Measurements from ENCODE around the gene LAMP1.
"Not testable (repeated sequence)": the region's sequence is repeated elsewhere in the genome, so short reads cannot be mapped to it uniquely, and the experiment has no call there.

The LAMP1 gene

GRCh38 chr13:113283904-113284303, 13.1 kb upstream of the LAMP1 start:
- H3K27ac Mint-ChIP-seq, result no peak overlapping the region
- peaks cover 1% of the 10 kb centered on the region for H3K36me3 Mint-ChIP-seq
- H3K9me3 Mint-ChIP-seq, result no peaks in the 10 kb centered on the region
- H3K4me1 Mint-ChIP-seq, result no peaks in the 10 kb centered on the region
- no peak overlapping the region for H3K4me3 Mint-ChIP-seq
- H3K27me3 Mint-ChIP-seq, result peaks cover 10% of the 10 kb centered on the region

DNA sequence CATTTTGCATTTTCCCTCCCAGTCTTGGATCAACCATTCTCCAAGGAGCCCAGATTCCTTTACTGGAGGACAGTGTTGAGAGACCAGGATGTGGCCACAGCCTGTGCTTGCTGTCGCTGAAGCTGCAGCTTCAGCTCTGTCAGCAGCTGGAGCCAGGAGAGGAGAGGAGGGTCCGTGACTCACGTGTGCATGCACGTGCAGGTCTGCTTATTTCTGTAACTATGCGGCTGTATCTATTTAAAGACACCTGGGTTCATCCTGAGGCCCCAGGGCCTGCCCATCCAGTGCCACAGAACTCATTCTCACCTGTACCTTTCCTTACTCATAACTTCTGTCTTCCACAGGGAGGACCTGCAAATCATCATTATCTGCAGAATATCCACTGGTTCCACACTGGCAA, 8.2 kb upstream of the LAMP1 start:
- no peak overlapping the region for H3K4me3 Mint-ChIP-seq
- no peak overlapping the region for H3K27ac Mint-ChIP-seq
- peaks cover 9% of the 10 kb centered on the region for H3K4me1 Mint-ChIP-seq
- H3K27me3 Mint-ChIP-seq, result peaks cover 26% of the 10 kb centered on the region
- no peaks in the 10 kb centered on the region for H3K36me3 Mint-ChIP-seq
- no peaks in the 10 kb centered on the region for H3K9me3 Mint-ChIP-seq

DNA sequence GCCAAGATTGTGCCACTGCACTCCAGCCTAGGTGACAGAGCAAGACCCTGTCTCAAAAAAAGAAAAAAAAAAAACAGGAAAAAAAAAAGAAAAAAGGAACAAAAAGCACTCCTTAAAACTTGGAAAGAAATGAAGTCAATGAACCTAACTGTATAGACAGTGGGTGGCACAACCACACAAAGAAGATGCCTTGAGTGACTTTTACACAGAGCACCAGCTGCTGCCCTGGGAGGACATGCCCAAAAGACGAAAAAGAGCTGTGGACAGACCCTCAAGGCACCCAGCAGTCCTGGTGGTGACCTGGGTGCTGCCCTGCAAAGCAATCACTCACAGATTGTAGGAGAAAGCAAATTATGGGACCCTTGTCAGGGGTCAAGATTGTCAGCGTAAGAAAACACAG, 5.9 kb upstream of the LAMP1 start:
- Mint-ChIP-seq H3K27me3 (peaks cover 27% of the 10 kb centered on the region), H3K9me3 (no peaks in the 10 kb centered on the region), H3K4me1 (peaks cover 13% of the 10 kb centered on the region), H3K36me3 (no peaks in the 10 kb centered on the region), H3K27ac (no peak overlapping the region), H3K4me3 (peak overlapping the region; percentile 5)

DNA sequence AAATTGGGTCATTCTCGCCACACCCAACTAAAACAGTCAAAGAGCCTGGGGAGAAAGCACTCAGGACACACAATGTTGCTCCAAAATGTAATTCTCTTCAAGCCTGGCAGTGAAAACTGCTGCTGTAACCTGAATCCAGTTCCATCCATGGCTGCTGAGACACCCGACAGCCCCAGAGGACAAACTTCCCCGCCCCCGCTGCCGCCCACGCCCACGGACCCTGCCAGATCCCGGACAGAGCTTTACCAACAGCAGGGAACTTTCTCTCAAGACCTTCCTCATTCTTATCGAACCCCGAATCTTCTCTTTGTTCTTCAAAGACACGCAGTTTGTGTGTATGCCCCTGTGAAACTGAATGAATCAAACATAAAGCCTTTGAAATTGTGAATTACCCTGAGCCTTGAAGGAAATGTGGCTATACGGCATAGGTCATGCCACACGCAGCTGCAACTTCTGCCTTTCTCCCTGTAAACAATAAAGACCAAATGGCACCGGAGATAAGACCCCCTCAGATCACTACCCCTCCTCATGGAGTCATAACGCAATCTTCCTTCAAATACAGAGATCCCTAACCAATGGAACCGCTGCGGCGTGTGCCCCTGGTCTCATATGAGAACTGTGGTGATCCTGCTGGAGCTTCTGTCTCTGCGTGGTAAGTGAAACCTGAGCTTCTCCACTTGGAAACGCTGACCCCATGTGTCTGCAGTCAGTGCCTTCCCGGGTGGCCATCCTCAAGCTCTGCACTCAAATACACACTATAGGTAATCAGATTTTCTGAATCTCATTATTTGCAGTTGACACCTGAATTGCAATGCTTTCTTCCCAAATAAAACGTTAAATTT, 4.8 kb upstream of the LAMP1 start:
- Mint-ChIP-seq H3K9me3 (no peaks in the 10 kb centered on the region), H3K36me3 (peaks cover 2% of the 10 kb centered on the region), H3K27ac (peak overlapping the region; percentile 1), H3K4me3 (peak overlapping the region; percentile 37), H3K27me3 (peaks cover 26% of the 10 kb centered on the region), H3K4me1 (peaks cover 20% of the 10 kb centered on the region)

DNA sequence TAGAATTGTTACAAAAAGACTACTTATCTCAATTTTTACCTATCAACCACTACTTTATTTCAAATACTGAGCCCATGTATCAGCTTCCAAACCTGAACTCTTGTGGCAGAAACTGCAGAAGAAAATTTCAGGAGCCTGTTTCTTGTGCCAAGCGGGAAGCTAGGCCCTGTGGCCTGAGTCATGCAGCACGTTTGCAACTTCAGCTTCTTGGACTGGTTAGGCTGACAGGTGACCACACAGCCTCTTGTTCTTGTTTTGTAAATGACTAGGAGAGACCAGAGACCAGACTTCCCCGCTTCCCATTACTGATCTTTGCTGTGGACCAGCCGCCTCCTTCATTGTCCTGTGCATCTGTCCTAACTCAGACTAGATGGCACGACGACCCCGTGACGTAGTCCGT, 3.4 kb upstream of the LAMP1 start:
- H3K36me3 Mint-ChIP-seq, result peaks cover 2% of the 10 kb centered on the region
- no peak overlapping the region for H3K27ac Mint-ChIP-seq
- H3K4me1 Mint-ChIP-seq, result peaks cover 28% of the 10 kb centered on the region
- no peaks in the 10 kb centered on the region for H3K9me3 Mint-ChIP-seq
- H3K4me3 Mint-ChIP-seq, result no peak overlapping the region
- peaks cover 26% of the 10 kb centered on the region for H3K27me3 Mint-ChIP-seq

GRCh38 chr13:113295776-113296175, 1.3 kb upstream of the LAMP1 start:
- H3K27ac Mint-ChIP-seq, result peak overlapping the region; percentile 72
- H3K36me3 Mint-ChIP-seq, result peaks cover 2% of the 10 kb centered on the region
- H3K4me3 Mint-ChIP-seq, result peak overlapping the region; percentile 95
- peaks cover 13% of the 10 kb centered on the region for H3K27me3 Mint-ChIP-seq
- H3K4me1 Mint-ChIP-seq, result peaks cover 40% of the 10 kb centered on the region
- no peaks in the 10 kb centered on the region for H3K9me3 Mint-ChIP-seq

DNA sequence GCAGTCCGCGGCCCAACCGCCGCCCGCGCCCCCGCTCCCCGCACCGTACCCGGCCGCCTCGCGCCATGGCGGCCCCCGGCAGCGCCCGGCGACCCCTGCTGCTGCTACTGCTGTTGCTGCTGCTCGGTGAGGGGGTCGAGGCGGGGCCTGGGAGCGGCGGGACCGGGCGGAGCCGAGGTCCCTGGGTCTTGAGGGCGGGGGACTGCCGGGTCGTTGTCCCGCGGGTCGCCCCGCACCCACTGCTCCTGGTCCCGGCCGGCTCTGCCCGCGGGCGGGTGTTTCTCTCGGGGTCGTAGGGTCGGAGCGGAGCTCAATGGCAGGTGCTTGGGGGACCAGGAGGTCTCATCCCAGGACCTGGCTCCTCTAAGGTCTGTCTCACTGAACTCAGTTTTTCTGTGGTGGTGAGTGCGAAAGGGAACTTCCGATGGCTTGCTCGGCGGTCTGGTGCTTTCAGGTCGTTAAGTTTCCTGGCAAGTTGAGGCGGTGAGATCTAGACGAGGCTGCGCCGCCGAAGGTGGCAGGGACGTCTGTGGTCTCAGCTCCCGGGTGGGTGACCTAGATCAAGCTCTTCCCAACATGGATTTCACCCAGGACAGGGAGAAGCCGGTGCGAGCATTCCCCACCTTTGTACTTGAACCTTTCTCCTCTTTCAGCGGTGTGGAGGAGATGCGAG, 467 bp downstream of the LAMP1 start:
- Mint-ChIP-seq H3K27me3 (peaks cover 4% of the 10 kb centered on the region), H3K27ac (peak overlapping the region; percentile 99), H3K36me3 (peaks cover 2% of the 10 kb centered on the region)

GRCh38 chr13:113298043-113298945, 1.3 kb downstream of the LAMP1 start:
- Mint-ChIP-seq H3K4me1 (peaks cover 43% of the 10 kb centered on the region), H3K4me3 (peak overlapping the region; percentile 94), H3K36me3 (peaks cover 2% of the 10 kb centered on the region), H3K27ac (peak overlapping the region; percentile 99), H3K9me3 (no peaks in the 10 kb centered on the region), H3K27me3 (peaks cover 4% of the 10 kb centered on the region)

More for the DNA sequence above, 467 bp downstream of the LAMP1 start:
- peaks cover 38% of the 10 kb centered on the region for H3K4me1 Mint-ChIP-seq
- peak overlapping the region; percentile 94 for H3K4me3 Mint-ChIP-seq
- H3K9me3 Mint-ChIP-seq, result no peaks in the 10 kb centered on the region

DNA sequence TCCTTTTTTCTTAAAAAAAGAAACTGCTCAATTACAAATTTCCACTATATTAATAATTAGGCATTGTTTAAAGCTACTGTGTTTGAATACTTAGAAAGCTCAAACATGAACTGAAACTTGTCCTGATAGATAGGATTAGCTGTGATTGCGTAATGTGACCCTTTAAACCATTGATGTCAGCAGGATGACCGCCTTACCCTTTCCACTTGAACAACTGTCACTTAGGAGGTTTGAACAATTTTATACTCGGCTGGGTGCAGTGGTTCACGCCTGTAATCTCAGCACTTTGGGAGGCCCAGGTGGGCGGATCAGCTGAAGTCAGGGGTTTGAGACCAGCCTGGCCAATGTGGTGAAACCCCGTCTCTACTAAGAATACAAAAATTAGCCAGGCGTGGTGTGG, 2.9 kb downstream of the LAMP1 start:
- H3K27ac Mint-ChIP-seq, result no peak overlapping the region
- peaks cover 2% of the 10 kb centered on the region for H3K27me3 Mint-ChIP-seq
- H3K4me3 Mint-ChIP-seq, result no peak overlapping the region
- H3K36me3 Mint-ChIP-seq, result peaks cover 2% of the 10 kb centered on the region
- H3K9me3 Mint-ChIP-seq, result no peaks in the 10 kb centered on the region
- peaks cover 52% of the 10 kb centered on the region for H3K4me1 Mint-ChIP-seq

GRCh38 chr13:113302986-113303385, 5.9 kb downstream of the LAMP1 start:
- no peak overlapping the region for H3K4me3 Mint-ChIP-seq
- H3K4me1 Mint-ChIP-seq, result peaks cover 54% of the 10 kb centered on the region
- H3K36me3 Mint-ChIP-seq, result peaks cover 2% of the 10 kb centered on the region
- no peaks in the 10 kb centered on the region for H3K9me3 Mint-ChIP-seq
- H3K27me3 Mint-ChIP-seq, result no peaks in the 10 kb centered on the region
- no peak overlapping the region for H3K27ac Mint-ChIP-seq

DNA sequence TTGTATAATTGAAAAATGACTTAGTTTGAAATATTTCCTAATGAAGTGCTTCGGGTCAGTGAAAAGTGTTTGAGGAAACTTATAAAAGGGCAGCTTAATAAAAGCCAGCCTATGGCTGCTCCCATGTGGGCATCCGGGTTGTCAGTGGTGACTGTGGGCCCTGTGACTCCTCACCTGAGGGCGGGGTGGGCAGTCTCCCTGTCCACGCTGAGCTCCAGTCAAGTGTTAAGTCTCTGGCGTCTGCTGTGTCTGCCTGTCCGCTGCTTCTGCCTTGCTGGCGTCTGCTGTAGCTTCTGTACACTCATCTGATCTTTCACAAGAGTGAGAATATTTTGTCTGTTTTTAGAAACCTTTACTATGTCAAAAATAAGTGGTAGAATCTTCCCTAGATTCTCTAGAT, 7.1 kb downstream of the LAMP1 start:
- peaks cover 42% of the 10 kb centered on the region for H3K4me1 Mint-ChIP-seq
- peak overlapping the region; percentile 17 for H3K27ac Mint-ChIP-seq
- no peak overlapping the region for H3K4me3 Mint-ChIP-seq

GRCh38 chr13:113305208-113305607, 8.2 kb downstream of the LAMP1 start:
- peaks cover 4% of the 10 kb centered on the region for H3K36me3 Mint-ChIP-seq
- H3K4me1 Mint-ChIP-seq, result peaks cover 37% of the 10 kb centered on the region
- H3K9me3 Mint-ChIP-seq, result no peaks in the 10 kb centered on the region
- H3K4me3 Mint-ChIP-seq, result no peak overlapping the region
- no peak overlapping the region for H3K27ac Mint-ChIP-seq
- no peaks in the 10 kb centered on the region for H3K27me3 Mint-ChIP-seq

More for the DNA sequence above, 7.1 kb downstream of the LAMP1 start:
- H3K36me3 Mint-ChIP-seq, result peaks cover 2% of the 10 kb centered on the region
- no peaks in the 10 kb centered on the region for H3K9me3 Mint-ChIP-seq
- H3K27me3 Mint-ChIP-seq, result no peaks in the 10 kb centered on the region

DNA sequence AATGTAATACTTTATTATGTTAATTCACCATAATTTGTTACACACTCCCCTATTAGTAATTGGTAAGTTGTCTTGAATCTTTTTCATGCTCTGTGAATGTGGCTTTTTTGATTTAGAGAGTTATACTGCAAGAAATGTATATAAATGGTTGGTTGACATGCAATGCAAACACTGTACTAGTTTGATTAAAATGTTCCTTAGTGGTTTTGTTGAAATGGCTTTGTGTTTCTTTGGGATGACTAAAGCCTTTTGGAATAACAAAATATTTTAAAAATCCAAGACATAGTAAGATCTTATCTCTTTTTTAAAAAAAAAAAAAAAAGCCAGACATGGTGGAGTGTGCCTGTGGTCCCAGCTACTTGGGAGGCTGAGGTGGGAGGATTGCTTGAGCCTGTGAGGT, 10.5 kb downstream of the LAMP1 start:
- Mint-ChIP-seq H3K27ac (no peak overlapping the region), H3K4me3 (no peak overlapping the region), H3K4me1 (peaks cover 30% of the 10 kb centered on the region), H3K36me3 (peaks cover 4% of the 10 kb centered on the region), H3K9me3 (no peaks in the 10 kb centered on the region), H3K27me3 (no peaks in the 10 kb centered on the region)

DNA sequence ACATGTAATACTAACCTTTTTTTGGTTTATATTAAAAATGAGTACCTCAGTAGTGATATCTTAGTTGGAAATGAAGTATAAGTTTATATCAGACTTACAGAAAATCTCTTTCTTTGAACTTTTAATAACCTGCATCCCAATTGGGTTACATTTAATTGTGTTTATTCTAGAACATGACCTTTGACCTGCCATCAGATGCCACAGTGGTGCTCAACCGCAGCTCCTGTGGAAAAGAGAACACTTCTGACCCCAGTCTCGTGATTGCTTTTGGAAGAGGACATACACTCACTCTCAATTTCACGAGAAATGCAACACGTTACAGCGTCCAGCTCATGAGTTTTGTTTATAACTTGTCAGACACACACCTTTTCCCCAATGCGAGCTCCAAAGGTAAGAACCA, 12.4 kb downstream of the LAMP1 start:
- H3K4me3 Mint-ChIP-seq, result no peak overlapping the region
- no peaks in the 10 kb centered on the region for H3K27me3 Mint-ChIP-seq
- H3K36me3 Mint-ChIP-seq, result peaks cover 4% of the 10 kb centered on the region
- no peaks in the 10 kb centered on the region for H3K9me3 Mint-ChIP-seq
- H3K27ac Mint-ChIP-seq, result no peak overlapping the region
- peaks cover 17% of the 10 kb centered on the region for H3K4me1 Mint-ChIP-seq

DNA sequence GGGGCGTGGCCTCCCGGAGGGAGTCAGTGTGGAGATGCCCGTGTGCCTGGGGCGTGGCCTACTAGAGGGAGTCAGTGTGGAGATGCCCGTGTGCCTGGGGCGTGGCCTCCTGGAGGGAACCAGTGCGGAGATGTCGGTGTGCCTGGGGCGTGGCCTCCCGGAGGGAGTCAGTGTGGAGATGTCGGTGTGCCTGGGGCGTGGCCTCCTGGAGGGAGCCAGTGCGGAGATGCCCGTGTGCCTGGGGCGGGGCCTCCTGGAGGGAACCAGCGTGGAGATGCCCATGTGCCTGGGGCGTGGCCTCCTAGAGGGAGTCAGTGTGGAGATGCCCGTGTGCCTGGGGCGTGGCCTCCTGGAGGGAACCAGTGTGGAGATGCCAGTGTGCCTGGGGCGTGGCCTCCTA, 17.1 kb downstream of the LAMP1 start:
- H3K4me3 Mint-ChIP-seq, H3K9me3 Mint-ChIP-seq, H3K27me3 Mint-ChIP-seq, H3K36me3 Mint-ChIP-seq, H3K4me1 Mint-ChIP-seq, H3K27ac Mint-ChIP-seq: not testable (repeated sequence)
